Left ventricle myocardium superior (tissue), 1 donor: ENCODE data around the gene PIEZO1. TPM values are rescaled to one million over a fixed set of nuclear protein-coding genes. Genes with fewer than 3 reads are reported as not detected.
A peak's percentile ranks its signal among the peaks of the same experiment; 100 is the strongest.

Experiments
- ATAC-seq: fragments of 200-7000 bp; cut with Tn5 transposase; one replicate; pipeline ENCODE4 v1.9.1; 2020; ENCODE audit warnings: mild to moderate bottlenecking, moderate library complexity
- DNase-seq: peaks from one replicate; pipeline ENCODE4 v3.0.0-alpha.2; 2020
- intact Hi-C: fragments of 100-400 bp; cut with micrococcal nuclease; formaldehyde crosslinking; loops from one replicate; pipeline ENCODE4 v1.11.0; 2022
- total RNA-seq: library from RNA; stranded (reverse); fragmentation: NEBNext Ultra II Directional; extraction: Animal tissue kit (Norgen Biotek cat#: 25700); gene quantifications from one replicate; pipeline ENCODE4 v1.2.1, GENCODE V29; 2021
- donor health status: DM: no; HTN: yes; CAD: no; lungs with severe emphysema.

Gene PIEZO1
- total RNA-seq, 1 donor from 2014 or later, result 19.1 TPM

GRCh38 chr16:88742896-88743605 lies 42.0 kb downstream of the PIEZO1 start:
- ATAC-seq (no peak), DNase-seq (no peak)
- intact Hi-C loops, result no loop called here

GRCh38 chr16:88741368-88741767 lies 43.7 kb downstream of the PIEZO1 start:
- intact Hi-C loops, result no loop called here
- ATAC-seq (no peak), DNase-seq (no peak)

- DNase-seq (no peak), ATAC-seq (no peak)
- intact Hi-C loops, result no loop called here
Measured at GRCh38 chr16:88740727-88741055, 44.3 kb downstream of the PIEZO1 start.

GRCh38 chr16:88739977-88740726 lies 44.9 kb downstream of the PIEZO1 start:
- ATAC-seq, result no peak
- intact Hi-C loops, result no loop called here

GRCh38 chr16:88739139-88739976 lies 45.7 kb downstream of the PIEZO1 start:
- intact Hi-C loops, result no loop called here
- ATAC-seq, result no peak
- no peak for DNase-seq

More at GRCh38 chr16:88739977-88740726, 44.9 kb downstream of the PIEZO1 start:
- DNase-seq, result no peak

GRCh38 chr16:88738151-88739084 lies 46.6 kb downstream of the PIEZO1 start:
- DNase-seq (no peak), ATAC-seq (no peak)
- intact Hi-C loops, result no loop called here

- peak; percentile 87 for ATAC-seq
- intact Hi-C loops, result no loop called here
- peak; percentile 86 for DNase-seq
Measured at GRCh38 chr16:88737298-88738150, 47.5 kb downstream of the PIEZO1 start.

- intact Hi-C loops, result no loop called here
- ATAC-seq (no peak), DNase-seq (no peak)
Measured at GRCh38 chr16:88736496-88736895, 48.5 kb downstream of the PIEZO1 start.

- ATAC-seq (no peak), DNase-seq (no peak)
- intact Hi-C loops, result no loop called here
Measured at GRCh38 chr16:88736088-88736487, 48.9 kb downstream of the PIEZO1 start.

GRCh38 chr16:88735616-88736015 lies 49.4 kb downstream of the PIEZO1 start:
- ATAC-seq (no peak), DNase-seq (no peak)
- intact Hi-C loops, result no loop called here

GRCh38 chr16:88735121-88735520 lies 49.9 kb downstream of the PIEZO1 start:
- intact Hi-C loops, result no loop called here
- ATAC-seq, result no peak
- no peak for DNase-seq

- ATAC-seq (no peak), DNase-seq (no peak)
- intact Hi-C loops, result no loop called here
Measured at GRCh38 chr16:88734361-88734728, 50.7 kb downstream of the PIEZO1 start.

GRCh38 chr16:88733630-88734360 lies 51.2 kb downstream of the PIEZO1 start:
- ATAC-seq (no peak), DNase-seq (no peak)
- intact Hi-C loops, result no loop called here

- DNase-seq, result no peak
- ATAC-seq, result no peak
- intact Hi-C loops, result no loop called here
Measured at GRCh38 chr16:88732961-88733294, 52.1 kb downstream of the PIEZO1 start.

- no peak for DNase-seq
- intact Hi-C loops, result no loop called here
- no peak for ATAC-seq
Measured at GRCh38 chr16:88732172-88732960, 52.7 kb downstream of the PIEZO1 start.

- intact Hi-C loops, result no loop called here
- no peak for ATAC-seq
- DNase-seq, result no peak
Measured at GRCh38 chr16:88731699-88732098, 53.3 kb downstream of the PIEZO1 start.
